NCI-H1092 treated with DMSO at 0.1 percent for 48 hours (cell line): Measurements from ENCODE around the gene LMO7.
A peak's percentile ranks its signal among the peaks of the same experiment; 100 is the strongest.
"Not testable (repeated sequence)": the region's sequence is repeated elsewhere in the genome, so short reads cannot be mapped to it uniquely, and the experiment has no call there.

Experiments used
- DNase-seq: peaks from one replicate; lab custom pipeline; 2025; lab: John Stamatoyannopoulos, UW

The LMO7 gene

GRCh38 chr13:75743072-75743471 lies 106.9 kb downstream of the LMO7 start:
- DNase-seq: not testable (repeated sequence)

- no peak for DNase-seq
Observed at GRCh38 chr13:75744127-75744526, 108.0 kb downstream of the LMO7 start.

GRCh38 chr13:75745387-75745786 lies 109.3 kb downstream of the LMO7 start:
- DNase-seq: no peak

GRCh38 chr13:75748874-75749273 lies 112.7 kb downstream of the LMO7 start:
- DNase-seq: no peak

DNA sequence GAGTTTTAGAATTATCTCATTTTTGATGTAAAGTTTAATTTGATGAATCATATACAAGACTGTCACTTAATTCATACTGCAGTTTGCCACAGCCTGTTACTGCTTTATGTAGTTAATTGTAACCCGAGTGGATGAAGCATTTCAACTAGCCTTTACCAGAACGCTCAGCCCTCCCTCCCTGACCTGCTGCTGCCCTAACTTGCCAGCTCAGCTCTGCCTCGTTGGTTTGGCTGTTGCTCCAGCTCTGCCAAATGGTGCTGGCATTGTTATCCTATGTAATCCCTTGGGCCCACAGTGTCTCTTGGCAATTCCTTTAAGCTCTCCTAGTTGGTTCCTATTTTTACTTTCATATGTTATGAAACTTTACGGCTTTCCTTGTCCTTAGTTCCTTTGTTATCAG lies 113.3 kb downstream of the LMO7 start:
- peak; percentile 33 for DNase-seq

GRCh38 chr13:75751350-75751749 lies 115.2 kb downstream of the LMO7 start:
- no peak for DNase-seq

GRCh38 chr13:75752826-75753225 lies 116.7 kb downstream of the LMO7 start:
- DNase-seq: no peak

DNA sequence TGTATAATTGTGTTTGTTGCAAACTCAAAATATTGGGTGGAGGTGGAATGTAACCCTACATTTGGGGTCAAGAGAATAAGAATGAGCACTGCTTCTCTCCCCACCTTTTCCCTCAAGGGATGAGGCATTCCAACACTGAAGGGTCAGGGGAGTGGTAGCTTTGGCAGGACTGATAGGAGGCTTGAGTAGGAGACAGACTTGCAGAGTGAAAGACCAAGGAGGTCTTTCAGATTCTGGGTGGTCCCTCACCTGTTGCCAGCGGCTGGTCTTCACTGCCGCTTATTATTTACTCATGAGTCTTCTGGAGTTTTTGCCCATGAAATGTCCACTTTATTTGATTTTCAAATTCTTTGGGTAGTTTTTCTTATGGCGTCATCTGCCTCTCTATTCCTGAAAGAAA lies 118.8 kb downstream of the LMO7 start:
- no peak for DNase-seq

DNA sequence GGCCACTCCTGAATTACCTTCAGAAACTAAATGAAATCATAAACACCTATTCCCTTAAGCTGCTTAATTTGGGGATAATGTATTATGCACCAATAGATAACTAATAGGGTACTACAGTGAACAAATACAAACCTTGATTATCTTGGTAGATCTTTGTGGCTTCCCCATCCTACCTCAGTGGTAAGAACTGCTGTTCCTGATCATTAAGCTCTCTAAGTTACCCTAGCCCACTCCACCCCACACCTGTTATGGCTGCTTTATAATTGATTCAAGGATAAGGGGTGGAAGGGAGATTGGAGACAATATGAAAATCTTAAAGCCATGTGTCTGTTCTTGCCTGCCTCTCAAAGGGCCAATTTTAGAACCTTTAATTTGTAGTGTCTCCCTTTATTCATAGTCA lies 121.2 kb downstream of the LMO7 start:
- no peak for DNase-seq

GRCh38 chr13:75759531-75759930 lies 123.4 kb downstream of the LMO7 start:
- no peak for DNase-seq

DNA sequence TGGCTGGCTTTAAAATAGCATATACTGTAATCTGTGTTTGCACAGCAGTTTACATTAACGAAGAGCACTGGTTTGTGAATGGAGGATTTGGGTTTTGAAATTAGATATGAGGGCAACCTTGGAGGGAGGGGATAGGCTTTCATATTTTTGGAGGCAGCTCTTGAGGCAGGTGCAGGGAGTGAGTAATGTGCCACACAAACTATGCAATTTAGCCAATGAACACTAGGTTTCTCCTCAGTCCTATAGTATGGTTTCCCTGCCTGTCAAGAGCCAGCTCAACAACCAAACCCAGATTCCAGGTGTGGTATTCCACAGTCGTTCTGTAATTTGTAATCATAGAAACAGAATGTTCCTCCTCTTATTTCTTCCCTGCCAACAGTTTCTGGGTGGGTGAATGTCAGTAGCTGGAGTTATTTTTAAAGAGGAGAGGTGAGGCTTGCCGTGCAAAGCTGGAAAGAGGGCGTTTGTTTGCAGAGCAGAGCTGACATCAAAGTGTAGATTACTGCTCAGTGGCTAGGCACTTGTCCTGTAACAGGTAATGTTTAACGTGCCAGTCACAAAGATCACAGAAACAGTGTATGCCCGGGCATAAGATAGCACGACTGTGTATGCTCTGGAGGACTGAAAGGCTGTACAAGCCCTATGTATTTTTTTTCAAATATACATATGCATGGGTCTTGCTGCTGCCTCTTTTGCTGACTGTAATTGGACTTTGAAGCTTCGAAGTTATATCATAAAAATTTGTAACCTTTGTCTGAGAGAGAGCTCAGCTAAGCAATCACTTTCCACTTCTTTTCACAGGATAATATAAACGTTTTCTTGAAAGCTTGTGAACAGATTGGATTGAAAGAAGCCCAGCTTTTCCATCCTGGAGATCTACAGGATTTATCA lies 124.2 kb downstream of the LMO7 start:
- peak; percentile 84 for DNase-seq

- peak; percentile 11 for DNase-seq
Observed at GRCh38 chr13:75761369-75761768, 125.2 kb downstream of the LMO7 start.

GRCh38 chr13:75762076-75762937 lies 126.2 kb downstream of the LMO7 start:
- no peak for DNase-seq

GRCh38 chr13:75762955-75763354 lies 126.8 kb downstream of the LMO7 start:
- no peak for DNase-seq

DNA sequence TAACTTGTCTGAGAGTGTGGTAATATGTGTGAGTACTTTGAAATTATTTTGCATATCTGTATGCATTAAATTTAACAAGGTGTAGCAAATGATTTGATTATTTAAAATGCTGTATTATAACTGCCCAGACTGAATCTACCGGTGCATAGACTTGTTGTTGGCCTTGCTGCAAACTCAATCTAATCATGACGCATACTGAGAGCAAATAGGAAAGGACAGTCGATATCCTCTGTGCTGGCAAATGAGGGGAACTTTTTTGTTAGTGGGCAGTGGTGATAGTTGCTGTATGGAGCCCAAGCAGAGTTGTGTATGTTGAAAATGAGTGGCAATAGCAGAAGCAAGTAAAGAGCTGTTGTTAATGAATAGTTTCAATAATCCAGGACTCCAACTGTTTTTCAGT lies 127.4 kb downstream of the LMO7 start:
- no peak for DNase-seq

- DNase-seq: no peak
Observed at GRCh38 chr13:75764251-75764925, 128.3 kb downstream of the LMO7 start.

DNA sequence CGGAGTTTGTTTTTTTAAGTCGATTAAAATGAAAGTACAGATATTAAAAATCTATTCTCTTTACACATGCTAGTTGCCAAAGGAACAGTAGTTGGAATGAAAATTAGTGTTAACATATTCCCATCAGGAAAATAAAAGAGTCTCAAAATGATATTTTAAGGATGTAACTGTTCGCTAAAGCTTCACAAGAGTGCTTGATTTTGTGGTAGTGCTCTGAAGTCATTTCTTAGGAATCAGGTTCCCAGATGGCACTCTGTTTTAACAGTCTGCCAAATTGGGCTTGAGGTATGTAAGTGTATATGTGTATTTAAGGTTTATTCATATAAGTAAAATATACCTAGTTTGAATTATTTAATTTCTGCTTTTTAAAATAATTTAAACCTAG lies 128.8 kb downstream of the LMO7 start:
- DNase-seq: no peak

DNA sequence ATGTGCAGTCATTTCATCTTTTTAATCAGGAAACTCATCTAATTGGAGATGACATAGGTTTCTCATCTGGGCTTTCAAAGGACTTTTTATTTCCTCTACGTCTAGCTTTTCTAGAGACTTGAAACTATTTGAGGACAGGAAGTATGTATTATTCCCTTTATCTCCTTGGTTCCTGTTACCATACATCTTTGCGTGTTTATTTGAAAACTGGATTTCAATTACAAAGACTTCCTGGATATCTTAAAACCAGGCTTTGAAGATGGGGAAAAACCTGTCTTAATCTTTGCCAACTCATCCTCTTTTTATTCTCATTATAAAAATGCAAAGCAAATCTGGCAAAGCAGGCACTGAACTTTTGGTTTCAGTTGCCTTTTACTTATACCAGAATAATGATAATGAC lies 130.5 kb downstream of the LMO7 start:
- no peak for DNase-seq

- DNase-seq: no peak
Observed at GRCh38 chr13:75769141-75769905, 133.2 kb downstream of the LMO7 start.

- DNase-seq: no peak
Observed at GRCh38 chr13:75770164-75770563, 134.0 kb downstream of the LMO7 start.

GRCh38 chr13:75770592-75771011 lies 134.5 kb downstream of the LMO7 start:
- no peak for DNase-seq

GRCh38 chr13:75771226-75771625 lies 135.1 kb downstream of the LMO7 start:
- DNase-seq: no peak
